GM18858 (cell line): ENCODE measurements around the gene NUB1.

Source experiments
- ATAC-seq: cut with Tn5 transposase; IDR thresholded peaks from one replicate; pipeline ENCODE4 v1.9.1; 2021; ENCODE audit not compliant: unreplicated experiment

The NUB1 gene

DNA sequence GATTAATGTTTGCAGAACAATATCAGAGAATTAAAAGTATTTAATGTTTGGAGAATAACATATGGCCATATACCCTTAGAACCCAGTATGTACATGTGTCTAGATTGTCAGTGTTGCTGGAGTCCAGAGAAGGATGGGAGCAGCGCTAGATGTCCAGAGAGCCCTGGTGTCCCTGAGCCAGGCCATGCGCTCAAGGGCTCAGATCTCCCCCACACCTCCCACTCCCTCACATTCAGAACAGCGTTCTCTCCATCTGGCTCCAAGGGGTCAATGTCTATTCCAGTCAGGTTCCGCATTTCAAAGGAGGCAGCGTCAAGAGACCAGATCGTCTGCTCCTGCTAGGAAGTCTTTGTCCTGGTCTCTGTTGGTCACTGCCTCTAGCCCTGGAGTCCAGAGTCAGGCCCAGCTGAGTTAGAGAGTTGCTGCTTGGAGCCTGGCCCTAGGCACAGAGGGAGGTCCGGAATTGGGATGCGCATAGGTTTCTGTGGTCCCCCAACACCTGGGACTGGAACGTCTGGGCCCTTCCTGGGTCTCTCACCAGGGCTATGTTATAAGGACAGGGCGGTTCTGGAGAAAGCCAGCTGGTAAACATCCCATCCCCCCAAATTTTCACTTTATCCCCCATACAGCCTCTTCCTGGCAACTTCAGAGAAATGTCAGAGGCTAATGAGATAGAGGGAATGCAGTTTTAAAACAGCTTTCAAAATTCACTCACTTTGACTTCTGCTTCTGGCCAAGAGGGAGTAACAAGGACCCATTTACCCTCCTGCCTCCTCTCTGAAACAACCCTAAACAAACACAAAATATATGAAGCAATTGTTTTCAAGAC is 74.7 kb downstream of the NUB1 start:
- no peak for ATAC-seq

DNA sequence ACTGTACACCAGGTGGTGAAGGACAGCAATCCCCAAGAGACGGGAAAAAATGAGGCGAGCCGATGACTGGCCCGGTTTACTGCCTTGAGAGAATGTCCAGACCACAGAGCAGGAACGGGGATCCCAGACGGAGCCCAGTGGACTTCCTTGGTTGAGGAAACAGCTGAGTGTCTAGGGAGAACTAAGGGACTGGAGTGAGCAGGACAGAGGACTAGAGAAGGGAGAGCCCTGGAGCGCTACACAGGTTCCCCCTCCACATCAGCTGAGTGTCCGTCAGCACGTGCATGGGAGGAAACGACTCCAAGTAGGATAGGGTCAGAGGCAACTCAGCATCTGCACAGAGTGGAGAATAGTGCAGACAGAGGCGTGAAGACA is 75.3 kb downstream of the NUB1 start:
- no peak for ATAC-seq

DNA sequence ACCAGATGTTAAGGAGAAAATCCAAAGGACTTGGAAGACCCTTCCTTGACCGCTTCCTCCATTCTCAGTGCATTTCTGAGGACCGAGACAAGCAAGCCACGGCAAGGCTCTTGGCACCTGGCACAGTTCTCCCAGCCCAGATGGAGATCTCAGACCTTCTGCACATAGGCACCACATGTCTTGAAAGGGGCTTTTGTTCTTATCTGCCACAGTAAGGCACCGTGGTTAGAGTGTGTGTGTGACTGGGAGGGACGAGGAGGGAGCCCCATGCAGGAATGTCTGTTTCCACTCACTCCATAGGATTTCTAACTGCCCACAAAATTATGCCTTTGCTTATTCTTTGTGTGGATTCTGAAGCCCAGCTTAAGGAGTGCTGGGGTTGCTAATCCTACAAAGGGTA is 78.5 kb downstream of the NUB1 start:
- no peak for ATAC-seq

DNA sequence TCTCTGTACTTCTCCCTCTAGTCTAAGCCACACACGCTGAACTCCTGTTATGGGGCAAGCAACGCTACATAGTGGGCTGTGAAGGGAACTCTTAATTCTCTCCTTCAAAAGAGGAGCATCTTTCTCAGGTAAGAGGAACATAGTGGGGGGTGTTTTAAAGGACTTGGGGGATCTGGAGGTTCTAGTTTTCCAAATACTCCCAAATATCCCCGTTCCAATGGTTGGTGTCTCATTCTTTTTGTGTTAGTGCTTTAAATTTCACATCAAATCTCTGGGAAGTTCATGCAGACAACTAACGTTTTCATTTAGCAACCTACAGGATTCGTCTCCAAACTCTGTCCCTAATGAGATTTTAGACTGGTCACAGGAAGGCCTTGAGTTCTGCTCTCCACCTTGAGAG is 80.6 kb downstream of the NUB1 start:
- no peak for ATAC-seq

DNA sequence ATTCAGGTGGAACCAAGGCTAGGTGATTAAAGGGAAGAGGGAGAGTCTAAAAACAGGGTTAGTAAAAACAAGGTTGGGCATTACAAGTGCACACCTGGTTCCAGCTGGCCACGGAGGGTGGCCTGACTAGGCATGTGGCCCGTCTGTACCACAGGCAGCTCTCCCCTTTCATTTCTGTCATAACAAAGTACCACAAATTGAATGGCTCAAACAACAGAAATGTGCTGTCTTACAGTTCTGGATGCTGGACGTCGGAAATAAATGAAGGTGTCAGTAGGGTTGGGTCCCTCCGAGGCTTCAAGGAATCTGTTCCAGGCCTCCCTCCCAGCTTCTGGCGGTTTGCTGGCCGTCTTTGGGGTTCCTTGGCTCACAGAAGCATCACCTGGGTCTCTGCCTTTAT is 81.6 kb downstream of the NUB1 start:
- no peak for ATAC-seq

DNA sequence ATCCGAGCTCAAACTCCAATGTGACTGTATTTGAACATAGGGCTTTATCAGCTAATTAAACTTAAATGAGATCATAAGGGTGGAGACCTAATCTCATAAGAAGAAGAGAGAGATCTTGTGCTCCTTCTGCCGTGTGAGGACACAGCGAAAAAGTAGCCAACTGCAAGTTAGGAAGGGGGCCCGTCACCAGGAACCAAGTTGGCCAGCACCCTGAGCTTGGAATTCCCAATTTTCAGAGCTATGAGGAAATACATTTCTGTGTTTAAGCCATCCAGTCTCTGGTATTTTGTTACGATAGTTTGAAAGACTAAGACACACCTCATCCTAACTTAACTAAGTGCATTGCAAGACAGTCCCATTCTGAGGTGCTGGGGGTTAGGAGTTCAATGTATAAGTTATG is 82.3 kb downstream of the NUB1 start:
- no peak for ATAC-seq

DNA sequence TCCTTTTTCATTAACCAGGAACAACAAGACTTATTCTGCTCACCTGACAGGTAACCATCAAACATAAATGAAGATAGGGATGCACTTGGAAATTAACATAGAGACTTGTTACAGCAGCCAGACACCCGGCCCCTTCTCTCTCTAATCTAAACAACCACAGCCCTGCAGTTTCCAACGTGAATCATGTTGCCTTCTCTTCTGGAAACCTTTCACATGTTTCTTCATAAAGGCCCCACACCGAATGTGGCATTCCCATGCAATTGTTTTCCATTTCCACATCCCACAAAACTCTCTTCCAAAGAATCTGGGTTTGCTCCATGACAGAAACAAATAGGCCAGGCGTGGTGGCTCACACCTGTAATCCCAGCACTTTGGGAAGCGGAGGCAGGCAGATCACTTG is 83.2 kb downstream of the NUB1 start:
- no peak for ATAC-seq

DNA sequence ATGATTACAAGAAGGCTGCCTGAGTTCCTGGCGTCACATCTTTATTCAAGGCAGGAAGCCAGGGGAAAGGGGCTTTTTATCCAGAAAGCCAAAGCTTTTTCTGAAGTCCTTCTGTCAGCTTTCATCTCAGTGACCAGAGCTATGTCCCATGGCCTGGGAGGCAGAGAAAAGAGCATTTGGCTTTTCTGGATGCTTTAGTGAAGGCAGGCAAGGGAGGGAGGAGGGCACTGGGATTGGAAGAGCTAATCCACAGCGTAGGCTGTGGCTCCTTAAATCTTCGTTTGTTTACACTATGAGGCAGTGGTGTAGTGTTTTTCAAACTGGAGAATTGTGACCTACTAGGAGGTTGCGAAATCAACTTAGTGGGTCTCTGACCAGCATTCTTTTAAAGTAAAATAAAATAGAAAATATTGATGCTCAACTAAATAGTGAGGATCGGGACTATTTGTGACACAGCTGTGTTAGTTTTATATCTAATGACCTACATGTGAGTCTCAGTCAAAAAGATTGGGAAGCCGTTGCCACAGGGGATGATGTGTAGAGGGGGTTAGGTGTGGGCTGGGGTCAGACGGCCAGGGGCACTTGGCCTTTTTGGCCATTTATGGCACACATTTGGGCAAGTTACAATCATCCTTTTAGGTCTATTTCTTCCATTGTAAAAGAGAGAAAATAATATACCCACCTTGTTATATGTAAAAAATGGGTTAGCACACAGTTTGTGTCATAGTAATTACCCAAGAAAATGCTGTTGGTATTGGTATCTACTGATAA is 84.2 kb downstream of the NUB1 start:
- no peak for ATAC-seq

DNA sequence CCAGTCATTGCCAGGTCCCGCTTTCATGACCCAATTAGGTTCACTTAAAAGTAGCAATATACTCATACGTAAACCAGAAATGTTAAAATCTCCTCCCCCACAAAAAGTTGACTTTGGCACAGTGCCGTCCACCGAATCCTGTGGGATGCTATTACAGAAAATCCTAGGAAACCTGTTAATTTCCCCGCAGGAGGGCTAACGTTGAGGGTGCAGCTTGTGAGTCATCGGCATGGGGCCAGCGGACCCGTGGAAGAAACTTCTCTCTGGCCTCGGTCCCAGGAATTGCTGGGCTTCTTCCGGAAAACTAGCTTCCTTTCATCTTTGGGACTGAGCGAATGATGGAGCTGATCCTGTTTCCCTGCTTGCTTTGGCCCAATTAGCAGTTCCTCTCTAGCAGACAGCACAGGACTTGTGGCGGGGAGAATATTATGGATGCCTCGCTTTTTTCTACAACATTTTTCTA is 84.9 kb downstream of the NUB1 start:
- no peak for ATAC-seq

DNA sequence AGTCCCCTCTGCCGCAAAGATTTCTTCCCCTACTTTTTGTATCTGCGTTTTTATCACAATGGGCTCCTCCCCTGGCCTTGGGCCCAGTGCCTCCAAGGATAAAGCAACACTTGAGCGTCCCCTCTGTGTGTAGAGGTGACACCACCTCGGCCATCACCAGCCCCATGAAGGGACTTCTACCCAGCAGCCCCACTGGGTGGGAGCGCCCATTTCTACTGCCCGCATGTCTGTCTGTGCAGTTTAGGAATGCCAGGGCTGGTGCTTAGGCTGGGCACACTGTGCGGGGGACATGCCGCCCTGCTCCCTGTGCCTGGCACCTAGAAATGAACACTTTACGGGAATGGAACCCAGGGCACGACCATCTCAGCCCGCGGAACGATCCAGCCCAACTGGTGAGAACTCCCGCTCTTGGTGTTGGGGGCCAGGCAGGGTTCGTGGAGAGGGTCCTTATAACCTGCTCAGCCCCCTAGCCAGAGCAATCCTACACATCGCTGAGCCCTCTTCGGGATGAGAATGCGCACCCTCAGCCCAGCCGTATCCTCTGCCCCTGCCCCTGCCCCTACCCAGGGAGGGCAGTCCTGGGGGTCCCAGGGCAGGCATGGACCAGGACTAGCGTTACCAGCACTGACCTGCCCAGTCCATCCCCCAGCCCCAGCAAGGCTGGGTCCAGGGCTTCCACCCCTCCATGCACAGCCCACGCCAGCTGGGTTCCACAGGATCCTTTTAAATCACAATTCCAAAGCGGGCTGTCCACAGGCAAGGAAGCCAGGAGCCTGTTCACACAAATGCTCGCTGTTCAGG is 85.5 kb downstream of the NUB1 start:
- no peak for ATAC-seq

DNA sequence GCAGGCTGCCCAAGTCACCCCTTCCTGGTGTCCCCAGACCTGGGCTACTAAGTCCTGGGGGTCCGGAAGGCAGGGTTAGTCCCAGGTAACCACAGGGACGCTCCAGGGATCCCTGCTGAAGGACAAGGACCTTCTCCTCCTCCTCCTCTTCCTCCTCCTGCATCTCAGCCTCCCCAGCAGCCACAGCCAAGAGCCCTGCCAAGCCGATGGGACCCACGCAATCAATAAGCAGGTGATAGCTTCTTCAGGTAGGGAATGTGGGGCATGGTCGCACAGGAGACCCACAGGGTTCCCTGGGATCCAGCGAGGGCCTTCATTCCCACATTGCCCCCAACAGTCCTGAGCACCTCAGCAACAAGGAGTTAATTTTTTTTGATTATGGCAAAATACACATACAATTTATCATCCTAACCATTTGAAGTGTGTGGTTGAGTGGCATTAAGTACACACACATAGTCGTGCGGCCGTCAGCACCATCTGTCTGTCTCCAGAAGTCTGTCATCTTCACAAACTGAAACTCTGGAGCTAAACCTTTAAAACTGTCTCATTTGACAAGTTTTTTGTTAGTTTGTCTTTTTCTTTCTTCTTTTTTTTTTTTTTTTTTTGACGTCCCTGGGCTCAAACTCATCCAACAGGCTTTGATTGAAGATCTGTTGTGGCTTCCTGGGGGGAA is 86.2 kb downstream of the NUB1 start:
- ATAC-seq = no peak
